ENCODE results near the gene RPAP3.

DNA sequence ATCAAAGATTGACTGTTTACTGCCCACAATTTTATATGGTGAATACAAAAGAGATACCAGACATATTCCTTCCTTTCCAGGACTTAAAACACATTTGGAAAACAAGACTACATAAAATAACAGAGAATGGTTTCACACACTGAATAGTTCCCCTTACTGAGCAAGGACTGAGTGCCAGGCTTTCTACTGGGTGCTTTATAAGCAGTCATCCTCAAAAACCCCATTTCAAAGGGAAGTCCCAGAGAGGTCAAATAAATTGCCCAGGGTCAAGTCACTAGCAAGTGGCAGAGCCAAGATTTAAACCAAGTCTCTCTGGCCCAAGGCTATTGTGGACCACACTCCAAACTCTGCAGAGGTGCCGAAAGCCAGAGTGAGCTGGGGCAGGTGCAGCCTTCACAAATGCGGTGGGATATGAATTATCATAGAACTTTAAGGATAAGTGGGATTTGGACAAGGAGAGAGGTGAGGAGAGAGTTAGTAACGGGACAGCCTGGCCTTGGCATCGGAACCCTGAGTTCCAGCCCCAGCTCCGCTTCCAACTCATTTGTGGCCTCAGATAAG, 9.1 kb upstream of the RPAP3 start:
- TF ChIP-seq POLR2AphosphoS5 (IDR thresholded peaks at IDR 0.05) (no peak), POLR2A (IDR thresholded peaks at IDR 0.05) (no peak)
- TF ChIP-seq, protein P1, sequence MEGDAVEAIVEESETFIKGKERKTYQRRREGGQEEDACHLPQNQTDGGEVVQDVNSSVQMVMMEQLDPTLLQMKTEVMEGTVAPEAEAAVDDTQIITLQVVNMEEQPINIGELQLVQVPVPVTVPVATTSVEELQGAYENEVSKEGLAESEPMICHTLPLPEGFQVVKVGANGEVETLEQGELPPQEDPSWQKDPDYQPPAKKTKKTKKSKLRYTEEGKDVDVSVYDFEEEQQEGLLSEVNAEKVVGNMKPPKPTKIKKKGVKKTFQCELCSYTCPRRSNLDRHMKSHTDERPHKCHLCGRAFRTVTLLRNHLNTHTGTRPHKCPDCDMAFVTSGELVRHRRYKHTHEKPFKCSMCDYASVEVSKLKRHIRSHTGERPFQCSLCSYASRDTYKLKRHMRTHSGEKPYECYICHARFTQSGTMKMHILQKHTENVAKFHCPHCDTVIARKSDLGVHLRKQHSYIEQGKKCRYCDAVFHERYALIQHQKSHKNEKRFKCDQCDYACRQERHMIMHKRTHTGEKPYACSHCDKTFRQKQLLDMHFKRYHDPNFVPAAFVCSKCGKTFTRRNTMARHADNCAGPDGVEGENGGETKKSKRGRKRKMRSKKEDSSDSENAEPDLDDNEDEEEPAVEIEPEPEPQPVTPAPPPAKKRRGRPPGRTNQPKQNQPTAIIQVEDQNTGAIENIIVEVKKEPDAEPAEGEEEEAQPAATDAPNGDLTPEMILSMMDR (IDR thresholded peaks at IDR 0.05) = no peak
